DND-41 (cell line): ENCODE measurements around the gene SEMA3D.
"Not testable (repeated sequence)": the region's sequence is repeated elsewhere in the genome, so short reads cannot be mapped to it uniquely, and the experiment has no call there.

ENCODE experiments used
- ATAC-seq: fragments of 200-7000 bp; cut with Tn5 transposase; 3 replicates; pipeline ENCODE4 v1.9.1; 2021; ENCODE audit warnings: low read depth; ENCODE audit not compliant: insufficient read depth
- DNase-seq: peaks from one replicate; pipeline ENCODE4 v3.0.0-alpha.2; 2020
- H2AFZ ChIP-seq: 2 replicates; pipeline ENCODE4 v1.6.0; 2012; ENCODE audit warnings: low read depth, low read length
- H3K27ac ChIP-seq: 2 replicates; pipeline ENCODE4 v1.5.1; 2012; ENCODE audit warnings: low read length, inconsistent platforms
- H3K27me3 ChIP-seq: fragments of 200-600 bp; sonication (generic); 2 replicates; pipeline ENCODE4 v1.6.0; 2012; ENCODE audit warnings: low read length, mild to moderate bottlenecking, inconsistent platforms; ENCODE audit not compliant: insufficient read depth, poor library complexity
- H3K36me3 ChIP-seq: 2 replicates; pipeline ENCODE4 v1.5.1; 2012; ENCODE audit warnings: low read length, inconsistent platforms; ENCODE audit not compliant: insufficient read depth
- H3K4me1 ChIP-seq: 2 replicates; pipeline ENCODE4 v1.5.1; 2012; ENCODE audit warnings: mild to moderate bottlenecking, low read length; ENCODE audit not compliant: insufficient read depth
- H3K4me2 ChIP-seq: 2 replicates; pipeline ENCODE4 v1.6.0; 2012; ENCODE audit warnings: mild to moderate bottlenecking, moderate library complexity, low read length, inconsistent platforms; ENCODE audit not compliant: insufficient read depth
- H3K4me3 ChIP-seq, 2 experiments: fragments of 200-600 bp in 1 of 2; shearing (Covaris generic) in 1 of 2; 2 replicates each; pipeline ENCODE4 v1.5.1; 2012 to 2016; ENCODE audit warnings: inconsistent platforms in 2 of 2, low read length in 2 of 2, mild to moderate bottlenecking in 2 of 2, low read depth in 1 of 2, moderate library complexity in 1 of 2
- H3K79me2 ChIP-seq: 2 replicates; pipeline ENCODE4 v1.6.0; 2012; ENCODE audit warnings: low read length, inconsistent platforms; ENCODE audit not compliant: insufficient read depth
- H3K9ac ChIP-seq: 2 replicates; pipeline ENCODE4 v1.6.0; 2012; ENCODE audit warnings: low read depth, mild to moderate bottlenecking, inconsistent platforms, low read length, moderate library complexity
- H3K9me3 ChIP-seq: 2 replicates; pipeline ENCODE4 v1.5.1; 2012; ENCODE audit warnings: low read length, moderate library complexity, mild to moderate bottlenecking, inconsistent platforms; ENCODE audit not compliant: insufficient read depth, severe bottlenecking
- H4K20me1 ChIP-seq: 2 replicates; pipeline ENCODE4 v1.6.0; 2012; ENCODE audit warnings: low read length; ENCODE audit not compliant: insufficient read depth
- CTCF ChIP-seq: IDR thresholded peaks from 2 replicates; pipeline ENCODE4 v1.5.1; 2012; ENCODE audit warnings: borderline replicate concordance, low read length, moderate library complexity, mild to moderate bottlenecking; ENCODE audit not compliant: poor library complexity, severe bottlenecking; ENCODE audit errors: extremely low read depth
- EZH2 ChIP-seq: IDR thresholded peaks from 3 replicates; pipeline ENCODE4 v1.6.1; 2012; ENCODE audit warnings: borderline replicate concordance, low read depth, mild to moderate bottlenecking, moderate library complexity, low read length, inconsistent platforms; ENCODE audit not compliant: severe bottlenecking

The SEMA3D gene

GRCh38 chr7:84998665-84999064 is 188.2 kb downstream of the SEMA3D start:
- Histone ChIP-seq H3K4me1 (no peaks in the 10 kb centered on the region), H3K9ac (no peak overlapping the region), H3K36me3 (no peaks in the 10 kb centered on the region), H4K20me1 (no peaks in the 10 kb centered on the region), H3K4me2 (no peak overlapping the region), H3K27me3 (no peaks in the 10 kb centered on the region), H3K9me3 (no peaks in the 10 kb centered on the region), H2AFZ (no peak overlapping the region), H3K27ac (no peak overlapping the region), H3K79me2 (no peaks in the 10 kb centered on the region), H3K4me3 (no peak overlapping the region)
- ATAC-seq (no peak), DNase-seq (no peak)
- no peak for TF ChIP-seq CTCF

GRCh38 chr7:84997626-84998025 is 189.2 kb downstream of the SEMA3D start:
- no peak overlapping the region for H2AFZ ChIP-seq
- no peak overlapping the region for H3K9ac ChIP-seq
- no peak for TF ChIP-seq CTCF
- TF ChIP-seq EZH2 = no peak
- H3K27me3 ChIP-seq = no peaks in the 10 kb centered on the region
- H3K36me3 ChIP-seq = no peaks in the 10 kb centered on the region
- H3K4me2 ChIP-seq = no peak overlapping the region
- no peaks in the 10 kb centered on the region for H3K9me3 ChIP-seq
- no peaks in the 10 kb centered on the region for H4K20me1 ChIP-seq
- ATAC-seq (no peak), DNase-seq (no peak)
- no peak overlapping the region for H3K27ac ChIP-seq
- H3K4me3 ChIP-seq = no peak overlapping the region
- no peaks in the 10 kb centered on the region for H3K79me2 ChIP-seq
- H3K4me1 ChIP-seq = no peaks in the 10 kb centered on the region

- H3K79me2 ChIP-seq, H3K9ac ChIP-seq, H3K27ac ChIP-seq, H3K4me1 ChIP-seq, H3K9me3 ChIP-seq, H3K36me3 ChIP-seq, H3K27me3 ChIP-seq, DNase-seq, H4K20me1 ChIP-seq, H3K4me2 ChIP-seq, ATAC-seq, H3K4me3 ChIP-seq, H2AFZ ChIP-seq: not testable (repeated sequence)
Observed at GRCh38 chr7:84992954-84993353, 193.9 kb downstream of the SEMA3D start.

GRCh38 chr7:84985073-84985784 is 201.6 kb downstream of the SEMA3D start:
- ATAC-seq (no peak), DNase-seq (no peak)
- Histone ChIP-seq H3K27ac (no peak overlapping the region), H4K20me1 (no peaks in the 10 kb centered on the region), H3K27me3 (no peaks in the 10 kb centered on the region), H3K4me2 (no peak overlapping the region), H3K36me3 (no peaks in the 10 kb centered on the region), H3K9me3 (no peaks in the 10 kb centered on the region), H3K4me3 (no peak overlapping the region), H3K9ac (no peak overlapping the region), H3K4me1 (no peaks in the 10 kb centered on the region), H2AFZ (no peak overlapping the region), H3K79me2 (no peaks in the 10 kb centered on the region)
- TF ChIP-seq CTCF (no peak), EZH2 (no peak)
